Right atrium auricular region (tissue), 2 donors: Measurements from ENCODE around the gene CPN1. TPM values are rescaled to one million over a fixed set of nuclear protein-coding genes. Genes with fewer than 3 reads are reported as not detected.
A peak's percentile ranks its signal among the peaks of the same experiment; 100 is the strongest.
"Not testable (repeated sequence)": the region's sequence is repeated elsewhere in the genome, so short reads cannot be mapped to it uniquely, and the experiment has no call there.

Experiments used
- DNase-seq: peaks from one replicate; pipeline ENCODE4 v3.0.0-alpha.2; 2019; ENCODE audit warnings: low spot score
- H3K27ac ChIP-seq, 2 donors: fragments of 200-600 bp; sonication (generic); 1 replicate in 1 of 2; 2 replicates in 1 of 2; pipeline ENCODE4 v1.5.1; 2016 to 2019
- H3K27me3 ChIP-seq, 2 donors: fragments of 200-600 bp; sonication (generic); one replicate each; pipeline versions ENCODE4 v1.5.1 to v1.6.0; 2017 to 2019
- H3K36me3 ChIP-seq: fragments of 200-600 bp; sonication (generic); one replicate; pipeline ENCODE4 v1.5.1; 2016
- H3K4me1 ChIP-seq, 2 donors: fragments of 200-600 bp; sonication (generic); one replicate each; pipeline versions ENCODE4 v1.5.1 to v1.6.0; 2017 to 2019
- H3K4me3 ChIP-seq, 2 donors: fragments of 200-600 bp; sonication (generic); 1 replicate in 1 of 2; 2 replicates in 1 of 2; pipeline ENCODE4 v1.5.1; 2017 to 2019; ENCODE audit warnings: mild to moderate bottlenecking in 1 of 2, moderate library complexity in 1 of 2
- H3K9me3 ChIP-seq, 2 donors: fragments of 200-600 bp; sonication (generic); one replicate each; pipeline ENCODE4 v1.5.1; 2019
- CTCF ChIP-seq, 2 donors: fragments of 200-600 bp; sonication (generic); IDR thresholded peaks; one replicate each; pipeline ENCODE4 v1.5.1; 2019; ENCODE audit warnings: antibody characterized with exemption in 2 of 2
- total RNA-seq, 2 donors: library from RNA; depleted of rRNA; stranded (reverse); fragments of >200 nt; gene quantifications; one replicate each; pipeline ENCODE4 v1.1.0, GENCODE V29; 2016

Gene CPN1
- total RNA-seq, 2 donors from 2014 or later, result not detected

GRCh38 chr10:100020142-100020885 lies 61.4 kb downstream of the CPN1 start:
- no peak overlapping the region for H3K27ac ChIP-seq
- H3K4me3 ChIP-seq, result no peak overlapping the region
- H3K36me3 ChIP-seq, result no peaks in the 10 kb centered on the region
- no peaks in the 10 kb centered on the region for H3K4me1 ChIP-seq
- DNase-seq, result no peak
- H3K9me3 ChIP-seq, result no peaks in the 10 kb centered on the region
- no peaks in the 10 kb centered on the region for H3K27me3 ChIP-seq
- no peak for TF ChIP-seq CTCF (IDR thresholded peaks at IDR 0.05)

- Histone ChIP-seq H3K4me1 (no peaks in the 10 kb centered on the region), H3K4me3 (no peak overlapping the region), H3K36me3 (no peaks in the 10 kb centered on the region), H3K27me3 (no peaks in the 10 kb centered on the region), H3K9me3 (no peaks in the 10 kb centered on the region), H3K27ac (no peak overlapping the region)
- no peak for DNase-seq
- no peak for TF ChIP-seq CTCF (IDR thresholded peaks at IDR 0.05)
These were observed 61.9 kb downstream of the CPN1 start for GRCh38 chr10:100019787-100020141.

- Histone ChIP-seq H3K27me3 (no peaks in the 10 kb centered on the region), H3K4me1 (peaks cover 0 to 5% of the 10 kb centered on the region in 2 donors), H3K9me3 (no peaks in the 10 kb centered on the region), H3K36me3 (no peaks in the 10 kb centered on the region), H3K4me3 (no peak overlapping the region), H3K27ac (no peak overlapping the region)
- DNase-seq, result no peak
- TF ChIP-seq CTCF (IDR thresholded peaks at IDR 0.05), result no peak
These were observed 67.5 kb downstream of the CPN1 start for GRCh38 chr10:100014071-100014762.

GRCh38 chr10:100013621-100014020 lies 68.0 kb downstream of the CPN1 start:
- DNase-seq, result no peak
- H3K4me1 ChIP-seq, result peaks cover 0 to 9% of the 10 kb centered on the region in 2 donors
- no peaks in the 10 kb centered on the region for H3K36me3 ChIP-seq
- no peak overlapping the region for H3K27ac ChIP-seq
- no peaks in the 10 kb centered on the region for H3K27me3 ChIP-seq
- no peaks in the 10 kb centered on the region for H3K9me3 ChIP-seq
- H3K4me3 ChIP-seq, result no peak overlapping the region
- no peak for TF ChIP-seq CTCF (IDR thresholded peaks at IDR 0.05)

GRCh38 chr10:100011906-100012305 lies 69.8 kb downstream of the CPN1 start:
- not testable (repeated sequence) for DNase-seq, H3K36me3 ChIP-seq, H3K27me3 ChIP-seq, H3K9me3 ChIP-seq, H3K27ac ChIP-seq, H3K4me3 ChIP-seq
- H3K4me1 ChIP-seq, result peaks cover 0 to 26% of the 10 kb centered on the region in 2 donors

GRCh38 chr10:100009793-100010676 lies 71.6 kb downstream of the CPN1 start, which contains the start of gene DNMBP:
TSS of gene DNMBP (minus strand) at chr10:100009947. CDS start at chr10:99972124, 37,823 bp downstream.
- peaks cover 0 to 44% of the 10 kb centered on the region in 2 donors for H3K4me1 ChIP-seq
- no peaks in the 10 kb centered on the region for H3K27me3 ChIP-seq
- DNase-seq, result peak; percentile 78
- H3K36me3 ChIP-seq, result no peaks in the 10 kb centered on the region
- peak; percentile 17 to 56 for TF ChIP-seq CTCF (IDR thresholded peaks at IDR 0.05)
- H3K9me3 ChIP-seq, result no peaks in the 10 kb centered on the region
- peak within 1 kb of the TSS; percentile 81 to 86 for H3K27ac ChIP-seq
- peak within 1 kb of the TSS; percentile 80 for H3K4me3 ChIP-seq
